Hippocampal formation (tissue), 2 donors: ENCODE data around the gene TNFRSF4.
"Not testable (repeated sequence)": the region's sequence is repeated elsewhere in the genome, so short reads cannot be mapped to it uniquely, and the experiment has no call there.

ENCODE experiments used
- DNase-seq, 2 donors: peaks; one replicate each; lab custom pipeline; 2025; lab: John Stamatoyannopoulos, UW

The TNFRSF4 gene

GRCh38 chr1:1182491-1183220 lies 31.3 kb downstream of the TNFRSF4 start:
- DNase-seq: no peak

GRCh38 chr1:1181938-1182410 lies 32.0 kb downstream of the TNFRSF4 start:
- no peak for DNase-seq

GRCh38 chr1:1181129-1181937 lies 32.6 kb downstream of the TNFRSF4 start:
- DNase-seq: no peak

- DNase-seq: no peak
These were observed 33.7 kb downstream of the TNFRSF4 start for GRCh38 chr1:1179983-1180861.

GRCh38 chr1:1179346-1179982 lies 34.5 kb downstream of the TNFRSF4 start:
- DNase-seq: no peak

GRCh38 chr1:1178794-1179331 lies 35.1 kb downstream of the TNFRSF4 start:
- no peak for DNase-seq

GRCh38 chr1:1177452-1178206 lies 36.3 kb downstream of the TNFRSF4 start:
- no peak for DNase-seq

- no peak for DNase-seq
These were observed 37.0 kb downstream of the TNFRSF4 start for GRCh38 chr1:1176931-1177330.

GRCh38 chr1:1176063-1176761 lies 37.7 kb downstream of the TNFRSF4 start:
- not testable (repeated sequence) for DNase-seq

GRCh38 chr1:1175221-1176062 lies 38.5 kb downstream of the TNFRSF4 start:
- DNase-seq: no peak

- DNase-seq: no peak
These were observed 40.0 kb downstream of the TNFRSF4 start, which contains the start of gene TTLL10 for GRCh38 chr1:1173793-1174415. TSS of gene TTLL10 (plus strand) at chr1:1173880. CDS start at chr1:1179216, 5,336 bp downstream.

GRCh38 chr1:1173061-1173792 lies 40.7 kb downstream of the TNFRSF4 start:
- no peak for DNase-seq

- DNase-seq: no peak
These were observed 42.2 kb downstream of the TNFRSF4 start for GRCh38 chr1:1171546-1172340.

- no peak for DNase-seq
These were observed 42.8 kb downstream of the TNFRSF4 start for GRCh38 chr1:1171161-1171545.

GRCh38 chr1:1170215-1171091 lies 43.5 kb downstream of the TNFRSF4 start:
- no peak for DNase-seq
